GM18867 (cell line): ENCODE data around the gene CETN1.

Experiments used
- ATAC-seq: cut with Tn5 transposase; IDR thresholded peaks from one replicate; pipeline ENCODE4 v1.9.1; 2021; ENCODE audit warnings: mild to moderate bottlenecking, moderate library complexity; ENCODE audit not compliant: unreplicated experiment

Gene CETN1

DNA sequence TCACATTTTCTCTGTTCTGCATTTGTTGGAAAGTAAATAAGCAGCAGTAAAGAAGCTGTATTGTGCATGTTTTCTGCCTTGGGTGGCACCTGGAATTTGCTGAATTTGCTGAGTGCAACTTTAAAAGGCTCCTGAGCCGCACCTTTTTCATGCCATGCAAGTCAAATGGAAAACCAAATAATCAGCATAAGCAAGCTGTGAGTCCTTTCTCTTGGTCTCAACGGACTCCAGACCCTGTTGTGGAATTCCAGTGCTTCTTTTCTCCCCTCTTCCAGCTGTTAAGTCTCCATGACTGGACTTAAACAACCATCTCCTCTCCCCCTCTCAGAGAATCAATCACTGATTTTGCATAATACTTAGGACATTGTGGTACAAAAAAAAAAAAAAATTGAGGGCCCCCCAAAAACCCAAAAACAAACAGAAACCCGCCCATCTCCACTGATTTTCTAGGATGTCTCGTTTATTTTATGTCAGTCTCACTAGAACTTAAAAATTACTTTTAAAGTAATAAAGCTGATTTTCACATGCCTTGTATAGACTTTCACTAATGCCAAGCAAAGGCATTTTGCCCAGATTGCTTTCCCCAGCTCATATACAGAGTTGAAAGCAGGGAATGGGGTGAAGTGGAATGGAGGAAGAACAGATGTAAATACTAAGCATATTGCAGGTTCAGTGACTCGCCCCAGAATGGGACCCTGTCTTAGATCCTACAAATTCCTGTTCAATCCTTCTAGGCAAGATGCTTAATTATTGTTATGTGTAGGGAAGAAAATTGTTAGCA lies 5.1 kb upstream of the CETN1 start:
- no peak for ATAC-seq

DNA sequence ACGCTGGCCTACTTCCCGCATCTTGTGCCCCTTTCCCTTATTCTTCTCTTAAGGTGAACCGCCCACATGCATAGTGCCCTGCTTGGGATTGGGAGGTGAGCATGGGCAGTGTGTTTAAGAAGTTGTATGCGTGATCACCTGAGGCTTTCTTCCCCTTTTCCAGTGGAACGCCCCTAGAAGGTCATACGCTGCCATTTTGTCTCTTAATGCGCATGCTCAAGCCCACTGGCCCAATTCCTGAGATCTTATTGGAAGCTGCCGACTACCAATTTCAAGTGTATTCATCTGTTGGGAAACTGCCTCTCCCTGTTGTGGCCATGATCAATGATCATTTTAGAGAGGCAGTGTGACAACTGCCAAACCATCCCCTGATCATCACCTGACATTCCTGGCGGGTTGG lies 3.3 kb upstream of the CETN1 start:
- no peak for ATAC-seq

DNA sequence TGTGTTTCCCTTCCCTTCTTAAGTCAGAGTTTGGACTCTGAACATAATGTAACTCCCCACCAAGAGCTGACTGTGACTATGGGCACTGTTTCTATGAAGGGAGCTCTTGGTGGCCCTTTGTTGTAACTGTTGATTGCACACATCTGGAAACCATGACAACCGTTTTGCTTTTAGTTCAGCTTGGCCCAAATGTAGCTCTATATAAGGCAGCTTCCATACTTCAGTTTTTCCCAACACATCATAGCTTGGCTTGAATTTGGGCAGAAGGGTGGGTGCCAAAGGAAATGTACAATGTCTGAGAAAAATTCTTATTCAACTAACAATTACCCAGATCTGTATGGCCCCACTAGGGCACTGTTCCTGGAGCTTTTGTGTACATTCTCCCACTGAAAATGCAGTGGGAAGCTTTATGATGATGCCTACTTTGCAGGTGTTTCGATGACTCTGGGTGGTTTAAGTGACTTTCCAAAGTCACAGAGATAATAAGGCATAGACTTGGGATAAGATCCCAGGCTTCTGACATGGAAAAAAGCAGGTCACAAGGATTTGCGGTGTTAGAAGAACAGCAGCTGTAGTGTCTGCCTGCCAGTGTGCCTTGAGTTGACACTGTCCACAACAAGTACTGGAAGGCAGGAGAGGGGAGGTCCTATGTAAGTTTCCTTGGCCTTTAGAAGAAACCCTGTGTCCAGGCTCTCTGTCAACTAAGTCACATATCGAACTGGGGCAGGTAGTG lies 2.4 kb upstream of the CETN1 start:
- ATAC-seq: no peak

DNA sequence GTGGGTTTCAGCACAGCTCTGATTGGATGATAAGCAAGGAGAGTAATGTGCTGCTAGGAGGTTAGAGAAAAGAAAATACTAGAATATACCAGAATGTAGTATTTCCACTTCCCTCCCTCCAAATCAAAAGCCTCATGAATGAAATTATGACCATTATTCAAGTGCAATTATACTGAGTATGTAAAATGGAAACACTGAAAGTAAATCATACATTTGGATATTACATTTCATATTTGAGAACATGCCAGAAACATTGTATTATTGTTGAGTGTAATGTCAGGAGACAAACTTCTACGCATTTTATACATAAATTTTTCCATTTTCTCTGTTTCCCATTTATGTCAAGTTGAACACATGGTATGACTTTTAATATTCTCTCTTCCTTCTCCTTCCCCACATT lies 942 bp upstream of the CETN1 start:
- ATAC-seq: no peak

DNA sequence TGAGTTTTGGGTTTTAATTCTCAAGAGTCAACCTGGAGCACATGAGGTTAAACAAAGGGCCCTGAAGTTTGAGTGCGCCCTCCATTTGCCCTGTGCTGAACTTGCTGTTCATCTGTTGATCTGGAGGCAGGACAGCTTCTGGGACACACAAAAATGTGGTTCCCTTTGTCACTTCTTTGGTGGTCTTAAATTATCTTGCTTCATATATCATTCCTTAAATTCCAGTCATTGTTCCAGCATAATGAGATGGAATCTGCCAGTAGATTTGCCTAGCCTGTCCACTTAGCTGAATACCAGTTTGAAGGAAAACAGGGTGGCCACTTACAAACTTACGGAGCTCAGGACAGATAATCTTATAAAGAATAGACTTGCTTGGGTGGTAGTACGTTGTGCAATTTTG lies 916 bp downstream of the CETN1 start:
- ATAC-seq: no peak

DNA sequence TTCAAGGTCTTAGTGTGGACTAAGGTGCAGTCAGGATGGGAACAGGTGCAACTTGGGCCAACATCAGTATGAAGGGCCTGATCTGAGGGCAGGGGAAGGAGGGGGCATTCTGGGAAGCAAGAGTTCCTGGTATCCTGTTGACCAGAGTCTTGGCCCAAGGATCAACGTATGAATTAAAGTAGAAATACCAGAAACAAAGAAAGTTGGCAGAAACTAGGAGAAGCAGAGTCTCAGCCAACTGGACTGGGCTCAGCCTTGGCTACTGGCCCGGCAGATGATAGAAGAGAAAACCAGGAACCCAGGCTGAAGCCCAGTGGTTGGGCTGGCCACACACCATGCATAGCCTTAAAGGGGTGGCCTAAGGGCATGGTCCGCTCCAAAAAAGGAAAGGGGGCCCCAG lies 2.3 kb downstream of the CETN1 start:
- no peak for ATAC-seq

DNA sequence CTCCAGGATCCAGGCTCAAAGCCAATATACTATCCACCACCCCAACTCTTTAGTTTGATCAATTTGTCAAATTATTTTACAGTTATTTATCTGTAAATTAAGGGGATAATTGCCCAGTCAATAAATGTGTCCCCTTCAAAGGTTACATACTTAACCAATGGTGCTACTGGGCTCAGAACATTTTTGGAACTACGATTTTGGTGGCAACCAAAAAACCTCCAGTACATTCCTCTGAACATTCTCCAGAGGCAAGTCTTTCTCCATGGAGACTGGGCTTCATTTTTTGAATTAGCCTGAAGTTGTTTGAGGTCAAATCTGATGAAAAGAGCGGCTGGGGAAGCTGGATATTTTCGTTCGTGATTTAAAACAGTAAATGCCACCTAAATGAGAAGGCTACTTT lies 14.9 kb downstream of the CETN1 start:
- ATAC-seq: no peak

DNA sequence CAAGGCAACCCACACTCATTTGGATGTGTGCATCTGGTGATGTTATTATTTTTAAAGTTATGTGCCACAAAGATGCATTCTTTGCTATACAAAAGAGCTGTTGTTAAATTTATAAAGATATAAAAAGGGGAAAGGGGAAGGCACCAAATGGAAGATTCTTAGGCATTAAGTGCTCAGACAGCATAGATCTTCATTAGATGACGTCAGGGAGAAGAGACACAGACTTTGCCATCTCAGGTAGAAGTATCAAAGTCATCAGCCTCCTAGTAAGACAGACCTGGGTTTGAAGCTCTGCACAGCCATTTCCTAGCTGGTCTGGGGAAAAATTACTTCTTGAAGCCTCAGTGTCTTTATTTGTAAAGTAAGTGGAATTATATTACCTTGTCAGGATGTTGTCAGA lies 15.4 kb downstream of the CETN1 start:
- no peak for ATAC-seq

DNA sequence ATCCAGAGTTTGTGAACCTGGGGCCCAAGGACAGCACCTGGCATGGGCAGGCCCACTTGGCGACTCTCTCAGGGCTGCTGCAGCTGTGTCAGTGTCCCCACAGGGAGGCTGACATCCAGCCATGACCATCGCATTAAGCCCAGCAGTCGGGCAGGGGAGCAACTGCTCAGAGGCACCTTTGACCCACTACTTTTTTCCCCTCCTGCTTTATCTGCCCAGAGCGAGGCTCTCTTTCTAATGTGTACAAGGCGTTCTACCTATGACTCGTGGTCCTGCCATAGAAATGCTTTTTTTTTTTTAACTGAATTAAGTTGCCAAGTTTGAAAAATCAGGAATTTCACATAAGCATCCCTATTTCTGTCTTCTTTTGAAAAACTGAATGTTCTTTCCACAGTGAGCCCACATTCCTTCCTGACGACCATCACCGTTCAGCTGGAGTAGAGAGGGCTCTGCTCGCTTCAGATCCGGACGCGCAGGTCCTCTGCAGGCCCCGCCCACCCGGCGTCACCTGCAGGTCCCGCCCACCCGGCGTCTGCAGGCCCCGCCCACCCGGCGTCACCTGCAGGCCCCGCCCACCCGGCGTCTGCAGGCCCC lies 16.2 kb downstream of the CETN1 start:
- ATAC-seq: peak; percentile 61

DNA sequence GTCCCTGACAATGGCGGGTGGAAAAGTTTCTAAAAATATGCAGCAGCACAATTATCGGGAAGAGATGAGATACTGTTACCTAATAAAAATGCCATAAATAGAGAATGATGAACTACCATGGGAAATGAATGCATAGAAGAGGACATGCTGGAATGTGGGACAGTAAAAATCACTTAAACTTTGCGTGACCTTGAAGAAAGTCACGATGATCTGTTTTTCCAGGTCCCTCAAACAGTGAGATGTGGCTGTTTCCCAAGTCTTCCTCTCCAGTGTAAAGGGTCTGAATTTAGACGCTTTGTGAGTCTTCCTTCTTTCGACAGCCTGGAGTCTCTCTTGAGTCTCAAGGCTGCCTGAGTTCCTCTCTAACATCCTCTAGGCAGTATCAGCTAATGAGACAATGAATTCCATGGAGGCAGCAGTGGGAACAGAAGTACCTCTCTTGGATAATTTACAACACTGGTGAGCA lies 18.0 kb downstream of the CETN1 start:
- no peak for ATAC-seq

DNA sequence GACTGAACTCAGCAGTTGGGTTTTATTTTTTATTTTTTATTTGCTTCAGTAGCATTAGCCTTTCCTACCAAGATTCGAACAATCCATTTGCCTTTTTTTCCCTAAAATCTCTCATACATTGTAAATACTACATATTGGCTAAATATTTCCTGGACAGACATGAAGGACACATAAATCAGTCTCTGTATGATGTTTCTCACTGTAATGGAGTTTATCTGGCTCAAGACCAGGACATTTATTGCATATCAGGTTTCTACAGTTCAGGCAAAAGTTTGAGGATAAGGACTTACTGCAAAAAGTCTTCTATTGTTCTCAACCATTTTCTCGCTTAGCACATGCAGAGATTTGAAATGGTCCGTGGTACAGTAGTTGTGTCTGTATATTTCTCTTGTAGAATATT lies 19.9 kb downstream of the CETN1 start:
- no peak for ATAC-seq

DNA sequence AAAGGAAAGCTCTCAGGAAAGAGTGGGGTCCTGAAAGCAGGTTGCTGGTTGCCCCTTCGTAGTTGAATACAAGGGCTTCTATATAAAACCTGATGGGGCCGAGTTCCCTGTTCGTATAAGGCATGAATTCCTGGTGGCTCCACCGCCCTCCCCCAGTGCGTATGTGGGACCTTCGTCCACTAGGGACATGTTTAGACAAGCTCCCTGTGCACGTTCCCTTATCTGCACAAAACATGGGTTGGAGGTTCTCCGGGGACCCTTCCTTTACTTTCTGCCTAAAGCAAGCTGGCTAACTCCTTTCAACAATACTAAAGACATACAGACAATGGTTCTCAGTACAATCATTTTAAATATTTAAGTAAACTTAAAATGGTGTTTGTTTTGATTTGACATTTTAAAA lies 24.6 kb downstream of the CETN1 start:
- ATAC-seq: no peak

DNA sequence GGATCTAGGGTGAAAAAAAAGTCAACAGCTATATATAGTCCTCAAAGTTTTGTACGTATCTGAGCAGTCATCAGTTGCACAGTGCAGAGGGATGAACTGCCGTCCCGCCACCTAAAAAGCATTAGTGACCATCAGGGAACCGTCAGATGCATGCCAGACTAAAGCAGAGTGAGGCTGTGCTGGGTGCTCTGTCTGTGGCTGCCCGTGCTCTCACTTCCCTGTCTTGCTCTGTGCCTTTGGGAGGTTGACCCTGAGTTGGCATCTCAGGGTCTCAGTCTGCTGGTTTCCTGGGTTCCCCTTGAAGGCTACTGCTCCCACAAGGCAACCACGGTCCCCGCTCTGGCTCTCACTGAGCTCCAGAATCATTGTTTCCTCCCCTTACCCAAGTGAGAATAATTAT lies 27.8 kb downstream of the CETN1 start:
- peak; percentile 67 for ATAC-seq

DNA sequence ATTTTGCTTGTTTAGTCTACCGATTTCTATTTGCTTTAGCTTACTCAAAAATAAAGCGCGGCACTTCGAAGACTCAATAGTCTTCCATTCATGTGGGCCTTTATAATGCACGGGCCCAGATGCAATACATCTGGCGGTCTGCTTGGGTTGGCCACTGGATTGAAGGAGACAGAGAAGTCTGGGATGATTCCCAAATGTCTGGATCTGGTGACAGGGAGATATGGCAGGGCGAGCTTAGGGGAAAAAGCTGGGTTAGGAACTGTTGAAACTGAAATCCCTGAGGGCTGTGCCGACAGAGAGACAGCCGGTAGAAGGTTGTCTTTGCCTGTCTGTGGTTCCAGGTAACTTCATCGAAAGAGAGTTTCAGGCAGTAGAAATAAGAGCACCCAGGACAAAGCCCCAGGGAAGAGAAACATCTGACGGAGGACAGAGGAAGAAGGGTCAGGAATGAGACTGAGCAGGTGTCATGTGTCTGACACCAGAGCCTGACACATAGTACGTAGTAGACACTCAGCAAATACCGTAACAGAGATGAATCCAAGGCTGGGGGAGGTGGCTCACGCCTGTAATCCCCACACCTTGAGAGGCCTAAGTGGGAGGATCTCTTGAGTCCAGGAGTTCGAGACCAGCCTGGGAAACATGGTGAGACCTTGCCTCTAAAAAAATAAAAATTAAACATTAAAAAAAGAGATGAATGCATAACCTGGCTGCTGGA lies 30.2 kb downstream of the CETN1 start:
- no peak for ATAC-seq

DNA sequence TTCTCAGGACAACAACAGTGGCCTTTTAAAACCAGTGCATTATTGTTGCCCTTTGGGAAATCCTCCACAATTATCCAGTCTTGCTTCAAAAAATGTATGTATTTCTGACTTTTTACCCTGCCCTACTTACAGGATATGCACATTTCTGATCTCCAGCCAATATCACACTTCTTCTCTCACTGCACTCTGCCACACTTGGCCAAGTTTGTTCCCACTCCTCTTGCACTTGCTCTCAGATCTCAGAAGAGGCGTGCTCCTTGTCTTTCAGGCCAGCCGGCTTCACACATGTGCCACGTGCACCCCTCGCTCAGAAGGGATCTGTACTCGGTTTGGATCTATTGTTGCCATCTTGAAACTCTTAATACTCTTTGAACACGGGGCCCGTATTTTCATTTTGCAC lies 32.0 kb downstream of the CETN1 start:
- no peak for ATAC-seq

DNA sequence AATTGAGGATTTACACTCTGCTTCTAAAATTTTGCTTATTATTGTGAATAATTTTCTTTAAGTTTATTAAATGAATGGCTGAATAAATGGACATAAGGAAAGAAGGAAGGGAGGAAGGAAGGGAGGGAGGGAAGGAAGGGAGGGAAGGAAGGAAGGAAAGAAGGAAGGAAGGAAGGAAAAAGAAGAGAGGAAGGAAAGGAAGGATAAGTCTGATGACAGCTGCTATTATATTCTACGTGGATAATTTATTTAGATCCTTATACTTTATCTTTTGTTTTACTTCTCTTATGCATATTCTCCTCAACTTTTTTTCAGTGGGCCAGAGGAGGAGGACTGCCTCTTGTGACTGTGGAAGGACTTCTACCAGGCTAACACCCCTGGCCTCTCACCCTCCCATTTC lies 34.0 kb downstream of the CETN1 start:
- ATAC-seq: no peak

DNA sequence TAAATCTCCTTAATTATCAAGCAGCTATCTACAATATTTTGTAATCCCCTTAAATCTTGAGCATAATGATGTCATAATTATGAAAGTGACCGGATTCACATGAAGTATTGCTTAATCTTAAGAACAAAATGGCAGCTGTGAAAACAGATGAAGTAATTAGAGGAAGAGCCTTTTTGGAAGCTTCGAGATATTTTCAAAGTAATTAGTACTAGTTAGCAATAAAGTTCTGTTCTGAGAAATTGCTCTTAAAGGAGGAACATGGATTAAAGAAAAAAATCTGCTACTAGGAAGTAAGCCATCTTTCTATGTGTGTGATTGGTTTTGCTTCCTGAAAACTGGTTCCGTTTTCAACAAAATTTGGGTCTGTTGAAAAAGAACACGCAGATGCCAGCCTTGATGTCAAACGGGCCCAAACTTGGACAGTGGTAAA lies 34.9 kb downstream of the CETN1 start:
- no peak for ATAC-seq

DNA sequence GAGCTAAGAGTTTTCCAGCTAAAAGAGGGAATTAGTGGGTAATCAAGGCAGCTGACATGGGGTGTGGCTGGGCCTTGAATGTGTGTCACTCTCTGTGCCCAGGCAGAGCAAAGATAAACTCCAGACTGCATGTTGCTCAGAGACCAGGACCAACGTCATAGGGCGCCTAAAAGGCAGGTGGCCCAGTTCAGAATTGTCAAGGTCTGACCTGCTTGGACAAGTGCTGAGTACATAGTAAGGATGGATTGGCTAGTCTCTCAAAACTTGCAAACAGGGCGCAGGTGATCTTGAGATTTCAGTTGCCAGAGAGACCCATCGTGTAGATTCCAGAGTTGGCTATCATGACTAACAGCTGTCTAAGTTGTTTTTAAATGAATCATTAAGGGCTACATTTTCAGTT lies 35.6 kb downstream of the CETN1 start:
- no peak for ATAC-seq

DNA sequence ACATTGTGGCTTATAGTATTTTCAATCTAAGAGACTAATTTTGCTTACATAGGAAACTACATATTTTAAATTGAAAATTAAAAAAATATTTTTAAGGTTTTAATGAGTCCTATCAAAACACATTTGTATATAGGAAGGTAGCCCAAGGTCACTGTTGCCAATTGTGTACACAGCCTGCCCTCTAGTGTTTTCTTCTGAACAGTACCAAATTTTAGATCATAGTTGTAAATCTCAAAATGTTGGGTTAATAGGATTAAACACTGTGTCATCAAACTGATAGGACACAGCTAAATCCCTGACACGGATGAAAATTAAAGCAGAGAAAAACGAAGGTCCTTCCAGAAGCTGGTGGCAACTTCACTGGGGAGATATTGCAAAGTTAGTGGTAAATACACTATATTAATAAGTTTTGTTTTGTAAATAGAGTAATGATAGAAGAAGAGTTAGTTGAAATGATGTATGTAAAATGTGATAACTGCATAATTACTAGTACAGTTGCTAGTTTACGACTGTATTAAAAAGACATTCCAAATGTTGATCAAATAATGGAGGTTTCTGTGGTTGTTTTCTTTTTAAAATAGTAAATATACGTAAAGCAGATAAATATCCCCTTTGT lies 36.3 kb downstream of the CETN1 start:
- peak; percentile 74 for ATAC-seq

DNA sequence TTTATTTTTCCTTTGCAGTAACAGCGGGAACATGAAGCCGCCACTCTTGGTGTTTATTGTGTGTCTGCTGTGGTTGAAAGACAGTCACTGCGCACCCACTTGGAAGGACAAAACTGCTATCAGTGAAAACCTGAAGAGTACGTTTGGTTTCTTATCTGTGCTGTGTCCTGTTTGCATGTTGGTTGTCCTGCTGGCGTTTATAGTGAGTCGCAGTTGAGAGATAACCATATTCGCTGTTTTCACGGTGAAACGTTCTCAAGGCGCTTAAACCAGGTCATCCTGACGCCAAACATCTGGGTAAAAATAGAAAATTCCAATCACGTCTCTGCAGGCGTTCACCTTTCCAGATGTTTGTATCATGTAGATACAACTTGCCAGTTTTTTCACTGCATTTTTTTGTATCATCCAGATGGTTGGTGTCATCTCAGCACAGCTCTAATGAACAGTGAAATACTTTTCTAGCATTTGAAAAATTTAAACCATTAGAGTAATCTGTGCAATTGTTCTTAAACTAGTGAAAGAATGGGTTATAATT lies 37.9 kb downstream of the CETN1 start:
- no peak for ATAC-seq

DNA sequence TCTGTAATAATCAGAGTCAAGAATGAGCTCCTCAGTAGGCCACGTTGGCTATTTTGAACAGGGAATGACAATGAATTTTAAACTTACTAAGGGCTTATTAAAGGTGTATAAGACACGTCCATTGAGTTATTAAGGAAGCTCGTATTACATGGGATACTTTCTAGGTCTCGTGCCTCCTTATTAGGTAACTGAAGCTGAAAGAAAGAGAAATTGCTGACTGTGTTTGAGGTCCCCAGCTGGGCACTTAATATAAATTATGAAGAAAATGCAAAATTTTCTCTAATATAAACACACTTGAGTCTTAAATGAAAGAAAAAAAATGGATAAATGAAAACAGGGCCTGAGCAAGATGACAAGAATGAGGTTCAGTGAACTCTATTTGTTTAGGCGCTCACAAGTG lies 38.4 kb downstream of the CETN1 start:
- no peak for ATAC-seq
